Activated B cell treated with CpG ODN at 0.5 μM for 24 hours (primary cell): Measurements from ENCODE around the gene ENOX1. TPM values are rescaled to one million over a fixed set of nuclear protein-coding genes. Genes with fewer than 3 reads are reported as not detected.

Source experiments
- ATAC-seq: fragments of 200-7000 bp; cut with Tn5 transposase; one replicate; pipeline ENCODE4 v1.10.0; 2021; ENCODE audit warnings: low read depth, mild to moderate bottlenecking, moderate library complexity
- CTCF ChIA-PET: fragments of 350-600 bp; sonication (Branson Sonifier 250); formaldehyde crosslinking; loops from one replicate; lab custom pipeline; 2021; ENCODE audit warnings: antibody characterized with exemption; lab: Charles Lee
- POLR2A ChIA-PET: fragments of 350-600 bp; sonication (Branson Sonifier 250); formaldehyde crosslinking; loops from one replicate; lab custom pipeline; 2021; ENCODE audit warnings: antibody characterized with exemption; lab: Charles Lee
- DNase-seq: peaks from one replicate; pipeline ENCODE4 v3.0.0; 2022
- H3K27ac Mint-ChIP-seq: one replicate; pipeline ENCODE4 v1.8.0; 2020; ENCODE audit warnings: mixed read lengths
- H3K27me3 Mint-ChIP-seq: one replicate; pipeline ENCODE4 v1.8.0; 2021; ENCODE audit warnings: mixed read lengths
- H3K36me3 Mint-ChIP-seq: one replicate; pipeline ENCODE4 v1.8.0; 2021; ENCODE audit warnings: low read depth, mixed read lengths
- H3K4me1 Mint-ChIP-seq: one replicate; pipeline ENCODE4 v1.8.0; 2021; ENCODE audit warnings: mixed read lengths
- H3K4me3 Mint-ChIP-seq: one replicate; pipeline ENCODE4 v1.8.0; 2020; ENCODE audit warnings: mild to moderate bottlenecking, mixed read lengths
- H3K9me3 Mint-ChIP-seq: one replicate; pipeline ENCODE4 v1.8.0; 2020; ENCODE audit warnings: mixed read lengths
- CTCF ChIP-seq: fragments of 200-600 bp; IDR thresholded peaks from one replicate; pipeline ENCODE4 v1.8.0; 2022; ENCODE audit warnings: antibody characterized with exemption, mild to moderate bottlenecking
- intact Hi-C: fragments of 100-400 bp; cut with micrococcal nuclease; formaldehyde crosslinking; loops from one replicate; pipeline ENCODE4 v1.15.1; 2024
- total RNA-seq: library from RNA; stranded (reverse); gene quantifications from 2 replicates; pipeline ENCODE4 v1.2.3, GENCODE V29; 2022

Gene ENOX1
- total RNA-seq, 1 donor from 2014 or later, result not detected

- ATAC-seq (no peak), DNase-seq (no peak)
- Mint-ChIP-seq H3K4me3 (no peak overlapping the region), H3K36me3 (no peaks in the 10 kb centered on the region), H3K27ac (no peak overlapping the region), H3K9me3 (no peaks in the 10 kb centered on the region), H3K4me1 (peaks cover 4% of the 10 kb centered on the region), H3K27me3 (peaks cover 8% of the 10 kb centered on the region)
- no peak for TF ChIP-seq CTCF
- CTCF ChIA-PET, result no interaction called here
- POLR2A ChIA-PET, result no interaction called here
- intact Hi-C loops, result no loop called here
Measured at GRCh38 chr13:43257765-43258164, 529.0 kb downstream of the ENOX1 start.

GRCh38 chr13:43251961-43252360 is 534.8 kb downstream of the ENOX1 start:
- H3K4me1 Mint-ChIP-seq, result no peaks in the 10 kb centered on the region

GRCh38 chr13:43246382-43246781 is 540.4 kb downstream of the ENOX1 start:
- DNase-seq (no peak), ATAC-seq (no peak)
- intact Hi-C loops, result no loop called here
- ChIA-PET POLR2A (no interaction called here), CTCF (no interaction called here)
- H3K4me3 Mint-ChIP-seq, result no peak overlapping the region
- peaks cover 7% of the 10 kb centered on the region for H3K27me3 Mint-ChIP-seq
- no peaks in the 10 kb centered on the region for H3K4me1 Mint-ChIP-seq
- no peak overlapping the region for H3K27ac Mint-ChIP-seq
- H3K9me3 Mint-ChIP-seq, result no peaks in the 10 kb centered on the region
- TF ChIP-seq CTCF, result no peak
- no peaks in the 10 kb centered on the region for H3K36me3 Mint-ChIP-seq

More at GRCh38 chr13:43251961-43252360, 534.8 kb downstream of the ENOX1 start:
- TF ChIP-seq CTCF, result no peak
- Mint-ChIP-seq H3K36me3 (no peaks in the 10 kb centered on the region), H3K4me3 (no peak overlapping the region), H3K27ac (no peak overlapping the region), H3K27me3 (peaks cover 11% of the 10 kb centered on the region), H3K9me3 (no peaks in the 10 kb centered on the region)
- DNase-seq, result no peak
- intact Hi-C loops, result no loop called here
- ATAC-seq, result no peak
- ChIA-PET POLR2A (no interaction called here), CTCF (no interaction called here)

GRCh38 chr13:43245374-43245964 is 541.3 kb downstream of the ENOX1 start:
- Mint-ChIP-seq H3K9me3 (no peaks in the 10 kb centered on the region), H3K4me3 (no peak overlapping the region), H3K27me3 (peaks cover 7% of the 10 kb centered on the region), H3K36me3 (no peaks in the 10 kb centered on the region), H3K4me1 (peaks cover 4% of the 10 kb centered on the region), H3K27ac (no peak overlapping the region)
- ChIA-PET CTCF (no interaction called here), POLR2A (no interaction called here)
- no peak for DNase-seq
- TF ChIP-seq CTCF, result no peak
- intact Hi-C loops, result no loop called here
- ATAC-seq, result no peak

GRCh38 chr13:43244481-43244880 is 542.3 kb downstream of the ENOX1 start:
- ATAC-seq, result no peak
- peaks cover 7% of the 10 kb centered on the region for H3K27me3 Mint-ChIP-seq
- TF ChIP-seq CTCF, result no peak
- intact Hi-C loops, result no loop called here
- CTCF ChIA-PET, result no interaction called here
- no peak overlapping the region for H3K4me3 Mint-ChIP-seq
- no peaks in the 10 kb centered on the region for H3K9me3 Mint-ChIP-seq
- H3K36me3 Mint-ChIP-seq, result no peaks in the 10 kb centered on the region
- POLR2A ChIA-PET, result no interaction called here
- H3K27ac Mint-ChIP-seq, result no peak overlapping the region
- DNase-seq, result no peak
- peaks cover 8% of the 10 kb centered on the region for H3K4me1 Mint-ChIP-seq
